Activated T-helper 1 cell treated with Interleukin-2 at 50 U/mL for 16 hours (primary cell): ENCODE results near the gene MARK3.

Experiments used
- DNase-seq: peaks from one replicate; pipeline ENCODE4 v3.0.0-alpha.2; 2020; ENCODE audit warnings: low read depth

MARK3 gene

GRCh38 chr14:103396463-103396862, 11.2 kb downstream of the MARK3 start:
- DNase-seq: no peak

- DNase-seq: no peak
These were observed 13.4 kb downstream of the MARK3 start for GRCh38 chr14:103398427-103399195.

GRCh38 chr14:103400537-103400936, 15.3 kb downstream of the MARK3 start:
- DNase-seq: no peak

DNA sequence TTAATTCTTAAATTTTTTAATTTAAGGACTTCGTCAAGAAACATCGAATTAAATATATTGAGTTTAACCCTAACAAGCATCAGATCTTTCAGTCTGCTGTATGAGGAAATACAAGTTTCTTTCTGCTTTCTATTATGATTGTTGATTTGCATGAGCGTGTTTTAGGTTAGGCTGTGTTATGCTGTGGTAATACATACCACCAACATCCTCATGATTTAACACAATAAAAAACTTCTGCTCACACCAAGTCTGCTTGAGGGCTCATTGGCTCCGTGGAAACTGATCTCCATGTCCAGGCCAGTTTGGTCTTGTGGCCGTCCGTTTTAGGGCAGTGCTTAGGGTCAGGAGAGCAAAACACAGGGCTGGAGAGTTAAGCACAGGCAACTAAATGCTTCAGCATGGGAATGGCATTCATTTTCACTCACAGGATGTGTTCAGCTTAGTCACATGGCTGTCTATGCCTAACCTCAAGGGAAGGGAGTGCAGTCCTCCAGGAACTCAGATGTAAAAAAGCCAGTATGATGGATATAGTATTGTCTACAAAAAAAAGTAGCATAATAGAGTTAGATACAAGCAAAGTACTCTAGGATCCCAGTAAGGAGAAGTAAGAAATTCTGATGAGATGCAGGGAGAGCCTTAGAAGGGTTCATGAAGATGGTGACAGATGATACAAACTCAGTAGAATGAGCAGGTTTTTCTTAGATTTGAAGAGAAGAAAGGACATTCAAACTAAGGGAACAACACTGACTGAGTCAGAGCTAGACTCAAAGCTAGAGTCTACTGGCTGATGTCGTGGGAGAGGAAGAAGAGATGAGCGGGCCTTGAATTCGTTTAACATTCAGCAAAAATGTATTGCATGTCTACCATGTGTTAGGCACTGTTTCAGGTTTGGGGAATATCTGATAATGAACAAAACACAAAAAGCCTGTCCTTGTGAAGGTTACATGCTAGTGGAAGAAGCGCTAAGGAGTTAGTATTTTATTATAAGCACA, 16.3 kb downstream of the MARK3 start:
- no peak for DNase-seq

DNA sequence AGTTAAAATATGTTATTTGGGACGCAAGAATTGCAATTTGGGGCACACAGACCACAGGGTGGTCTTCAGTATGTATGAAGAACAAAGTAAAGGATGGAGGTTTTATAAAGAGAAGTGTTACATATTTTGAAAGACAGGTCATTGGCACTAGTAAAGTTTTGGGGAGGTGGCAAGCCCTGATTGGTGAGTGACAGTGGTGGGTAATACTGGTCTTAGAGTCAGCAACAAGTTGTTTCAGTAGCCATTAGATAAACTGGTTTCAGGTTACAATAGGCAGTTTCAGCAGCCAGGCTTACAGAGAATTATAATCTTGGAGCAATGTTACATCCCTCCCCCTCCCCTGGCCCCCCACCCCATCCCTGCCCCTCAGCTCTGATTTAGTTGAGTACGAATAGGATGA, 17.5 kb downstream of the MARK3 start:
- DNase-seq: no peak

DNA sequence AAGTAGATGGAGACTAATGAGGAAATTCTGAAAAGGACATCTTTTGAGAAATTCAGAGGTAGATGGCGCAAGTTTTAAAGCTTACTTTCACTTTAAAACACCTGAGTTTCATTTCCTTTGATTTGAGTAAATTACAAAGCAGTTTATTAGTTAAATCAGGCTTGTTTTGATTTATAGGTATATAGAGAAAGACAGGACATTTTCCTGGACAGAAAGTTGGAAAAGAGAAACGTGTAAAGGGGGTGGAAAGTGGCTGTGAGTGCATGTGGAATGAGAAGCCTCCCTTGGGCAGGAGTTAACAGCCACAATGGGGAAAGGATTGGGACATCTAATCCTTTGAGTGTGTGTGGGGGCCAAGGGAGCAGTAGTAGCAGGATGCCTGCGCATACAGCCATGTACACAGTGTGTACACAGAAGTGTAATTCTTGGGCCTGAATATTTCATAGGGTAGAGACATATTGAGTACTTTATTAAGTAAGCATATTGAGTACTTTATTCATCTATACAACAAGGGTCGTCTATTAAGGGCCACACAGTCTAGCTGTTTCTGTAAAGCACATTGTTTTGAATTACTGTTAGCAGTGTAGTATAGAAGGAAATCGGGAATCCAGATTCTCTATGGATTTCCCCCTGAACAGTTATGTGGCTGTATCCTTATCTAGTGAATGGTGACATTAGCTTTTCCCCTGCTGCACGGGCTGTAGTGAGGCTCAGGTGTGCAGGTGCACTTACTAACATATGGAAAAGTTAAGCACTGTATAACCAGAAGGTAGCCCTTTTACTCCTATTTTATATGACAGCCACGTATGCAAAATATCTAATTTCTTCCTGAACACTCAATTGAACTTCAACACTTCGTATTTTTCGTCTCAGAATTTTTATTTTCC, 19.1 kb downstream of the MARK3 start:
- DNase-seq: no peak

GRCh38 chr14:103404920-103405319, 19.7 kb downstream of the MARK3 start:
- no peak for DNase-seq

DNA sequence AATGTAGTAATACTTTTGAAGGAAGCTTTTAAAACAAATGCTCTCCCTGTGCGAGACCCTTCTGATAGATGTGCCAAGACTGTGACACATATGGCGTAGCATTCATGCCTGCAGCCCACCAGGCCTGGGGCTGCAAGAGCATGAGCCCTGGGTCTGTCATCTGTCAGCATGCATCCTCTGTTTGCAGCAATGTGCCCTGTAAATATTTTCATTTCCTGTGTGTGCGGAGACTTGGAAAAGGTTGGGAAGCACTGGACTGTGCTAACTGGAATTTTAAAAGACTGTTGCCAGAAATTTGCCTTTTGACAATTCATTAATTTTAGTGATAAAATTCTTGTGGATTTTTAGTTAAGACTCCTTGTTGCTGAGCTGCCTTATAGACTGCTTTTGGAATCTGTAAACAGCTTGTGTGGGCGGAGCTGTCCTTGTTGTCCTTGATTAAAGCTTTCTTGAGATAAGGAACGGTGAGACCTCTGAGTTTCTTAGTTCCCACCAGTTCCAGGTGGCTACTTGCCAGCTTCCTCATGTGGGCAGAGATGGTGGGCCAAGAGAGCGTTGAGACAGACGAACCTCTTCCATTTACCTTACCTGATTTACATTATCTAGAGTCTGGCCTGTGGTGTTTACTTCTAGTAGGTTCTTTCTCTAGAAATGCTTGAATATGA, 23.4 kb downstream of the MARK3 start:
- no peak for DNase-seq

DNA sequence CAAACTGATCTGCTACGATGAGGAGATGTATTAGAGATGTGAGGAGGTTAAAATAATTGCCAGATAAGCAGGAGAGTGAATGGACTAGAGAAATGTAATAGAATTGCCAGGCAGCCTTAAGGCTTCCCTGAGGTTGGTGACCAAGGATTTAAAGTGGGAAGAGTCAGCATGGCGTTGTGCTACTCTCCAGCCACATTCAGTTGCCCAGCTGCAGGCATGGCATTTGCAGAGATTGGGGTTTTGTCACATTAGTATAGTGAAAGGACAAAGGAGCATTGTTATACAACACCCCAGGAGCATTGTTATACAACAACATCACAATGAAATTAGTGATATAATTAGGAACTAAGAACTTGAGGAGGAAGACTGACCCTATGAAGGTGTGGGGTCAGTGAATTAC, 31.7 kb downstream of the MARK3 start:
- no peak for DNase-seq

GRCh38 chr14:103418481-103418818, 33.2 kb downstream of the MARK3 start:
- DNase-seq: no peak

GRCh38 chr14:103421556-103421955, 36.3 kb downstream of the MARK3 start:
- DNase-seq: no peak

DNA sequence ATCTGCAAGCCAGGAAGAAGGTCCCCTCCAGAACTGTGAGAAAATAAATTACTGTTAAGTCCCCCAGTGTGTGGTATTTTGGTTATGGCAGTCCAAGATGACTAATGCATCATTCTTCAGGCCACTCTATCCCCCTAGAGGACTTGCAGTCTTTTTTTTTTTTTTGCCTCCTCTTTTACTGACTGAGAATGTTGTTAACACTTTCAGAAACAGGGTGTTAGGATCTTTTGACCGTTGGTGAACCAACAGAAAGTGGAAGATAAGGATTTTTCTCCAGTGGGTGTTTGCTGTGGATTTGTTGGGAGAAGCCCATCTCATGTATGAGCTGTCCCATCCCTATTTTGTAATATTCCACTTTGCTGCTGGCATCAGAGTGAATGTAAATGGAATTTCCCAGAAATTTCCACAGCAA, 37.8 kb downstream of the MARK3 start:
- no peak for DNase-seq

DNA sequence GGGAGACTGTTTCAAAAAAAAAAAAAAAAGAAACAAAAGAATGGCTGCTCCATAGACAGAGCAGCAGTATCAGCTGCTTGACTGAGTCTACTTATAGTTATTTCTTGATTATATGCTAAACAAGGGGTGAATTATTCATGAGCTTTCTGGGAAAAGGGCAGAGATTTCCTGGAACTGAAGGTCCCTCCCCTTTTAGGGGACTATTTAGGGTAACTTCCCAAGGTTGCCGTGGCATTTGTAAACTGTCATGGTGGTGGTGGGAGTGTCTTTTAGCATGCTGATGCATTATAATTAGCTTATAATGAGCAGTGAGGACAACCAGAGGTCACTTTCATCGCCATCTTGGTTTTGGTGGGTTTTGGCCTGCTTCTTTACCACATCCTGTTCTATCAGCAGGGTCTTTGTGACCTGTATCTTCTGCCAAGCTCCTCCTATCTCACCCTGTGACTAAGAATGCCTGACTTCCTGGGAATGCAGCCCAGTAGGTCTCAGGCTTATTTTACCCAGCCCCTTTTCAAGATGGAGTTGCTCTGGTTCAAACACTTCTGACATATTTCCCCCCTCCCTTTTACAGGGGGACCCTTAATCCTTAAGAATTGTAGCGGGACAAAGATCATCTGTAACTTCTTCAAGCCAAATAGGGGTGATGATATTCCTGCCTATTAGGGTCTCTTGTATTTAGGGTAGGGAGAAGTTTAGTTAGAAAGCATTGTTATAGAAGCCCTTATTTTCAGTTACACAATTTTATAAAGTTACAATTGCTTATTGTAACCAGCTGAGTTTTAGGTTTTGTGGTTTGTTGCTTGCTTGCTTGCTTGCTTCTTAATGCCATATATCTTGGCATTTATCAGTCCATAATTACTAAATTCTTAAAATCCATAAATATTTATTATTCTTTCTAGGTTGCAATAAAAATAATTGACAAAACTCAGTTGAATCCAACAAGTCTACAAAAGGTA, 42.5 kb downstream of the MARK3 start:
- no peak for DNase-seq

DNA sequence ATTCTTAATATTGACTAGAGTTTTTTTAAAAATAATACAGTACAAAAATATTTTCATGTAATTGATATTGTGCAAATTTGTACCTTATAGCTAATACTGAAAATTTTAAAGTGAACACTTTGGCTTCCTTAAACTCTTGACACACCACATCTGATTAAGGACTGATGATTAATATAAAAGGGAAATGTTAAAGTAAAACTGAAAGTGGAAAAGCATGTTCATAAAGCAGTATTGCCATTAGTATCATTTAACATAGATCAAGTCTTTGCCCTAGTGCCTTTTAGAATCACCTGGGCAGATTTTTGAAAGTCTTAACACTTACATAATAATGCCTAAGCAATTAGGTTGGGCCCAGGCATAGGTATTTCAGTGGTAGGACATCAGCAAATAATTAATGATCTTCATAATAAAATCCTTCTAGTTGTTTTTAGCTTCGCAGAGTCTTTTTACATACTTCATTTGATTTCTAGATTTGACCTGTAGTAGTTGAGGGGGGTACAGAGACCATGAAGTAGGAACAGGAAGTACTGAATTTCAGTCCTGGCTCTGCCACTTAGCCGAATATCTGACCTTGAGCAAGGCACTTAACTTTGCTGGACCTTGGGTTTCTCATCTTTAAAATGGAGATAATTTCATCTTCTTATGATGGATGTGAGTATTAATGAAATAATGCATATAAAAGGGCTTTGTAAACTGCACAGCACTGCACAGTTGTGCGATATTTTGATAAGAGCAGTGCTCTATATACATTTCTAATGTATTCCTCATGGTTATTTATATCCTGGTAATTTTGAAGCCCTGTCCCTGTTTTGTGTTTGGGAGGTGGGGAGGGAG, 43.7 kb downstream of the MARK3 start:
- DNase-seq: no peak

DNA sequence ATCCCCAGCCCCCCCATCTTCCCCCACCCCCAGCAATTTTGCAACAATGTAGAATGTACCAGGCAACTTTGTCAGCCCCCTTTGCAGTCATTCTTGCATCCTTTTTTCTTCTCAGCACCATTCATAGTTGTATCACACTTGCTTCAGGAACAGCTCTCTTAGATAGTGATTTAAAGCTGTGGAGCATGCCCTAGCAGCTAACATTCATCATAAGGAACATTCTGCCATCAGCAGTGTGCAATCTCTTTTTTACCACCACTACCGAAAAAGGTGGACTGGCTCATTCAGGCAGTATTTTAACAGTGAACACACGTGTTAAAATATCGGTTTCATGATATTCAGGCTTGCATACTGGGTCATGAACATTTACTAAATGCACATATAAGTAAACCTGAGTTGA, 45.1 kb downstream of the MARK3 start:
- DNase-seq: no peak

- DNase-seq: no peak
These were observed 47.4 kb downstream of the MARK3 start for GRCh38 chr14:103432627-103433026.

DNA sequence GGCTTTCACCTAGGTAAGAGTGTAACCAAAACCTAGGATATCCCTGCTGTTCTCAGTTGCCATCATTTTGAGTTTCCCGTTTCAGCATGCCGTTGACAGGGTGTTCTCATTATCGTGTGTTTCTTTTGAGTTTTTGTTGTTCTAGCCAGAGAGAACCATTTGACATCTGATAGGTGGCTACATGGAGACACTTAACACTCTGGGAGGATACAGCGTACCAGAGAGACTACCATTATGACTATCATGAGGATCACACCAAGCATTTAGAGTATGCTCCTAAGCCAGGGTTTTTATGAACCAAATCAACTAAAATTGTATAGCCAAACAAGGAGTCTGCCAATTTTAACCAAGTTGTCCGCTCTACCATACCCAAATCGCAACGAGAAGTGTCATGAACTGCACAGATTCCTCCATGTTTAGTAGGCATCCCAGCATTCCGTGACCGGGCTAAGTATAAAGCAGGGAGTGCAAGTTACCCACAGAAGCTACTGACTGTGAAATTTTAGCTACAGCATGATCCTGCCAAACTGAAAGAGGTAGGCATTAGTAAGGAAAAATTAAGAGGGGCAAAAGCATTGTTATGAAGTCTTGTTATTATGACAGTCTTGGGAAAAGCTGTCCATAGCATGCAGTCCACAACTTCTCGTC, 48.8 kb downstream of the MARK3 start:
- no peak for DNase-seq

GRCh38 chr14:103434868-103435442, 49.7 kb downstream of the MARK3 start:
- no peak for DNase-seq

GRCh38 chr14:103436533-103436932, 51.3 kb downstream of the MARK3 start:
- DNase-seq: no peak
